Sigmoid colon (tissue), 4 donors: Measurements from ENCODE around the gene RANBP1.

Source experiments
- EP300 ChIP-seq, 4 donors: sonication (generic); formaldehyde crosslinking; IDR thresholded peaks; one replicate each; pipeline ENCODE4 v1.6.1; 2017; ENCODE audit warnings: antibody characterized with exemption in 4 of 4
- POLR2AphosphoS5 ChIP-seq, 4 donors: sonication (generic); formaldehyde crosslinking; IDR thresholded peaks; one replicate each; pipeline ENCODE4 v1.6.1; 2017; ENCODE audit warnings: antibody characterized with exemption in 4 of 4
- TF ChIP-seq, protein P1 (sequence below), 4 experiments: fragments of 450-650 bp in 3 of 4; fragments of 200-600 bp in 1 of 4; IDR thresholded peaks; one replicate each; pipeline ENCODE4 v1.5.1; 2016 to 2019; ENCODE audit warnings: antibody characterized with exemption in 4 of 4, mild to moderate bottlenecking in 3 of 4, moderate library complexity in 2 of 4

DNA sequence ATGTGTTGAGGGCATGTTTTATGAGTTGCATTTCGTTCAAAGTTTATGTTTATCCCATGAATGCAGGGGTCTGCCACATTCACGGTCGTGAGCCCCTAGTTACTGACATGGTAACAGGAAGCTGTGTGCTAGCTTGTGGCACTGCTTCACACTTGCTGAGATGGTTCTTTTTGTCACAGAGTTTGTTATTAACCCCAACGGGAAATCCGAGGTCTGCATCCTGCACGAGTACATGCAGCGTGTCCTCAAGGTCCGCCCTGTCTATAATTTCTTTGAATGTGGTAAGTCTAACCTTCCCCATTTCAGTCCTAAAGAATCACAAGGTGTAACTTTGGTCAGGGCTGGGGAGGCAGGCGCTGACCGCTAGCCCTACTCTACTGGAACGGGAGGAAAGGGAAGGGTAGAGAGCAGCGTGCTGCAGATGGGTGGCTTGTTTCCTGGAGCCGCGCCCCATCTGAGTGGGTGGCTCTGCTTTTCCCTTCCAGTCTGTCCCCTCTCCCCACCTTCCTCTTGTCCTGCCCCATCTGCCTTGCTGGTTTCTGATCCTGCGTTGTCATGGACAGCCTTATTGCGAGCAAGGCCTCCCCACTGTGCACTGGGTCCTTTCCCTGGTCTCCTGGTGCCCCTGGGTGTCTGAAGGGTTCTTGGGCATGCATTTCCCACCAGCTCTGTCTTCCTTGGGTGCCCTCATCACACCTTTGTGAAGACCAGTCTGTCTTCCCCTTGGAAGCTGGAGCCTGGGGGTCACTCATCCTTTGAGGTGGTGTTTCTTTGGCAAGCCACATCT lies 24.0 kb upstream of the RANBP1 start:
- TF ChIP-seq, protein P1, sequence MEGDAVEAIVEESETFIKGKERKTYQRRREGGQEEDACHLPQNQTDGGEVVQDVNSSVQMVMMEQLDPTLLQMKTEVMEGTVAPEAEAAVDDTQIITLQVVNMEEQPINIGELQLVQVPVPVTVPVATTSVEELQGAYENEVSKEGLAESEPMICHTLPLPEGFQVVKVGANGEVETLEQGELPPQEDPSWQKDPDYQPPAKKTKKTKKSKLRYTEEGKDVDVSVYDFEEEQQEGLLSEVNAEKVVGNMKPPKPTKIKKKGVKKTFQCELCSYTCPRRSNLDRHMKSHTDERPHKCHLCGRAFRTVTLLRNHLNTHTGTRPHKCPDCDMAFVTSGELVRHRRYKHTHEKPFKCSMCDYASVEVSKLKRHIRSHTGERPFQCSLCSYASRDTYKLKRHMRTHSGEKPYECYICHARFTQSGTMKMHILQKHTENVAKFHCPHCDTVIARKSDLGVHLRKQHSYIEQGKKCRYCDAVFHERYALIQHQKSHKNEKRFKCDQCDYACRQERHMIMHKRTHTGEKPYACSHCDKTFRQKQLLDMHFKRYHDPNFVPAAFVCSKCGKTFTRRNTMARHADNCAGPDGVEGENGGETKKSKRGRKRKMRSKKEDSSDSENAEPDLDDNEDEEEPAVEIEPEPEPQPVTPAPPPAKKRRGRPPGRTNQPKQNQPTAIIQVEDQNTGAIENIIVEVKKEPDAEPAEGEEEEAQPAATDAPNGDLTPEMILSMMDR (IDR thresholded peaks at IDR 0.05): no peak
- TF ChIP-seq EP300 (IDR thresholded peaks at IDR 0.05) (no peak), POLR2AphosphoS5 (IDR thresholded peaks at IDR 0.05) (no peak)
